Measurements from ENCODE around the gene NPC1.

DNA sequence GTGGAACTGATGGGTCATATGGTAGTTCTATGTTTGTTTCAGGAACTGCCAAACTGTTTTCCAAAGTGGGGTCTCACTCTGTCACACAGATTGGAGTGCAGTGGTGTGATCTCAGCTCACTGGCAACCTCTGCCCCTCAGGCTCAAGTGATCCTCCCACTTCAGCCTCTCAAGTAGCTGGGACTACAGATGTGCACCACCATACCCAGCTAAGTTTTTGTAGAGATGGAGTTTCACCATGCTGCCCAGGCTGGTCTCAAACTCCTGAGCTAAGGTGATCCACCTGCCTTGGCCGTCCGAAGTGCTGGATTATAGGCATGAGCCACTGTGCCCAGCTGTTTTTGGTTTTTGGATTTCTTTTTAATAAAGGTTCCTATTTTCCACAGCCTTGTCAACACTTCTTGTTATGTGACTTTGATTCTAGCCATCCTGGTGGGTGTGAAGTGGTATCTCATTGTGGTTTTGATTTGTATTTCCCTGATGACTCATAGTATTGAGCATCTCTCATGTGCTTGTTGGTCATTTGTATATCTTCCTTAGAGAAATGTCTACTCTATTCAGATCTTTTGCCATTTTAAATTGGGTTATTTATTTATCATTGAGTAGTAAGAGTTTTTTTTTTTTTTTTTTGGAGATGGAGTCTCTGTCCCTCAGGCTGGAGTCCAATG is 22.8 kb downstream of the NPC1 start:
- TF ChIP-seq, protein P1, sequence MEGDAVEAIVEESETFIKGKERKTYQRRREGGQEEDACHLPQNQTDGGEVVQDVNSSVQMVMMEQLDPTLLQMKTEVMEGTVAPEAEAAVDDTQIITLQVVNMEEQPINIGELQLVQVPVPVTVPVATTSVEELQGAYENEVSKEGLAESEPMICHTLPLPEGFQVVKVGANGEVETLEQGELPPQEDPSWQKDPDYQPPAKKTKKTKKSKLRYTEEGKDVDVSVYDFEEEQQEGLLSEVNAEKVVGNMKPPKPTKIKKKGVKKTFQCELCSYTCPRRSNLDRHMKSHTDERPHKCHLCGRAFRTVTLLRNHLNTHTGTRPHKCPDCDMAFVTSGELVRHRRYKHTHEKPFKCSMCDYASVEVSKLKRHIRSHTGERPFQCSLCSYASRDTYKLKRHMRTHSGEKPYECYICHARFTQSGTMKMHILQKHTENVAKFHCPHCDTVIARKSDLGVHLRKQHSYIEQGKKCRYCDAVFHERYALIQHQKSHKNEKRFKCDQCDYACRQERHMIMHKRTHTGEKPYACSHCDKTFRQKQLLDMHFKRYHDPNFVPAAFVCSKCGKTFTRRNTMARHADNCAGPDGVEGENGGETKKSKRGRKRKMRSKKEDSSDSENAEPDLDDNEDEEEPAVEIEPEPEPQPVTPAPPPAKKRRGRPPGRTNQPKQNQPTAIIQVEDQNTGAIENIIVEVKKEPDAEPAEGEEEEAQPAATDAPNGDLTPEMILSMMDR (conservative IDR thresholded peaks at IDR 0.05 in 1 of 2, IDR thresholded peaks at IDR 0.05 in 1 of 2; ENCODE audit: extremely low read depth in 1 of 2, insufficient read depth in 1 of 2, low read depth in 1 of 2, low read length in 2 of 2) = no peak
- TF ChIP-seq EZH2 (IDR thresholded peaks at IDR 0.05; ENCODE audit: borderline replicate concordance, low read length) = no peak

Measured in mammary epithelial cell (primary cell).